ENCODE results near the gene ZBTB40. TPM values are rescaled to one million over a fixed set of nuclear protein-coding genes. Genes with fewer than 3 reads are reported as not detected.

ZBTB40 gene, protein sequence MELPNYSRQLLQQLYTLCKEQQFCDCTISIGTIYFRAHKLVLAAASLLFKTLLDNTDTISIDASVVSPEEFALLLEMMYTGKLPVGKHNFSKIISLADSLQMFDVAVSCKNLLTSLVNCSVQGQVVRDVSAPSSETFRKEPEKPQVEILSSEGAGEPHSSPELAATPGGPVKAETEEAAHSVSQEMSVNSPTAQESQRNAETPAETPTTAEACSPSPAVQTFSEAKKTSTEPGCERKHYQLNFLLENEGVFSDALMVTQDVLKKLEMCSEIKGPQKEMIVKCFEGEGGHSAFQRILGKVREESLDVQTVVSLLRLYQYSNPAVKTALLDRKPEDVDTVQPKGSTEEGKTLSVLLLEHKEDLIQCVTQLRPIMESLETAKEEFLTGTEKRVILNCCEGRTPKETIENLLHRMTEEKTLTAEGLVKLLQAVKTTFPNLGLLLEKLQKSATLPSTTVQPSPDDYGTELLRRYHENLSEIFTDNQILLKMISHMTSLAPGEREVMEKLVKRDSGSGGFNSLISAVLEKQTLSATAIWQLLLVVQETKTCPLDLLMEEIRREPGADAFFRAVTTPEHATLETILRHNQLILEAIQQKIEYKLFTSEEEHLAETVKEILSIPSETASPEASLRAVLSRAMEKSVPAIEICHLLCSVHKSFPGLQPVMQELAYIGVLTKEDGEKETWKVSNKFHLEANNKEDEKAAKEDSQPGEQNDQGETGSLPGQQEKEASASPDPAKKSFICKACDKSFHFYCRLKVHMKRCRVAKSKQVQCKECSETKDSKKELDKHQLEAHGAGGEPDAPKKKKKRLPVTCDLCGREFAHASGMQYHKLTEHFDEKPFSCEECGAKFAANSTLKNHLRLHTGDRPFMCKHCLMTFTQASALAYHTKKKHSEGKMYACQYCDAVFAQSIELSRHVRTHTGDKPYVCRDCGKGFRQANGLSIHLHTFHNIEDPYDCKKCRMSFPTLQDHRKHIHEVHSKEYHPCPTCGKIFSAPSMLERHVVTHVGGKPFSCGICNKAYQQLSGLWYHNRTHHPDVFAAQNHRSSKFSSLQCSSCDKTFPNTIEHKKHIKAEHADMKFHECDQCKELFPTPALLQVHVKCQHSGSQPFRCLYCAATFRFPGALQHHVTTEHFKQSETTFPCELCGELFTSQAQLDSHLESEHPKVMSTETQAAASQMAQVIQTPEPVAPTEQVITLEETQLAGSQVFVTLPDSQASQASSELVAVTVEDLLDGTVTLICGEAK
- 10 to 100 TPM; 17.0 to 24.3 (median 19.5) TPM for polyA plus RNA-seq (ENCODE audit: insufficient read length in 4 of 4)

DNA sequence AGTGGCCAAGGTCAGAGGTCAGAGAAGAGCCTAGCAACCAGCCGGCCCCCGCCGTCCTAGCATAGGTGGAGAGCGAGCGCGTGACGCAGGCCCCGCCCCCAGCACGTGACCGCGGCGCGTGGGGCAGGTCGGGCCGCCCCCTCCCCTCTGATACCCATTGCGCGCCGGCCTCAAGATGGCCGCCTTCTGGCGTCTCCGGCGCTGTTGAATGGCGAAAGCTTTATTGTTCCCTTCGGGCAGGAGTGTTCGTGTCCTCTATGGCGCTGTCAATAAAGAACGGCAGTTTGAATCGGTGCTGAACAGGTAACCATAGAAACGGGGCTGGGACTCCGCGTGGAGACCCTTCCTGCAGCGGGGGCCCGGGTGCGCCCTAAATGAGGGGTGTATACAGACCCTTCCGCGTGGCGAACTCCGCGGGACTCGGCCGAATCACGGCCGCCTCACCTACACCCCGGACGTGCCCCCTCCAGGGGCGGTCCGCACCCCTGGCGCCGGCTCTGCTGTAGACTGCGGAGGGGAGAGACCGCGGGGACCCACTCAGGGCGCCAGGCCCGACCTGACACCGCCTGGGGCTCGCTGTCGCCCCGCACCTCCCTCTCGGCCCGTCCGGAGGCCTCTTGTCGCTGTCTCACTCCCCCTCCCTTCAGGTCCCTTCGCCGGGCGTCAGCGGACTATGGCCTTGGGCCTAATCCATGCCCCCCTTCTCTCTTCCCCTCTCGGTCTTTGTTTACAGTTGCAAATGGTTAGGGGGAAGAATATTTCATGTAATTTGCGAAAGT lies at the start of gene ZBTB40:
ZBTB40 (plus strand) TSS at position 150 of the 779 bp plus-strand sequence. CDS start 38,098 bp downstream, outside the sequence.
- peak; percentile 92 to 97 (median 92) for DNase-seq (ENCODE audit: low read depth in 4 of 4, low spot score in 2 of 4)

DNA sequence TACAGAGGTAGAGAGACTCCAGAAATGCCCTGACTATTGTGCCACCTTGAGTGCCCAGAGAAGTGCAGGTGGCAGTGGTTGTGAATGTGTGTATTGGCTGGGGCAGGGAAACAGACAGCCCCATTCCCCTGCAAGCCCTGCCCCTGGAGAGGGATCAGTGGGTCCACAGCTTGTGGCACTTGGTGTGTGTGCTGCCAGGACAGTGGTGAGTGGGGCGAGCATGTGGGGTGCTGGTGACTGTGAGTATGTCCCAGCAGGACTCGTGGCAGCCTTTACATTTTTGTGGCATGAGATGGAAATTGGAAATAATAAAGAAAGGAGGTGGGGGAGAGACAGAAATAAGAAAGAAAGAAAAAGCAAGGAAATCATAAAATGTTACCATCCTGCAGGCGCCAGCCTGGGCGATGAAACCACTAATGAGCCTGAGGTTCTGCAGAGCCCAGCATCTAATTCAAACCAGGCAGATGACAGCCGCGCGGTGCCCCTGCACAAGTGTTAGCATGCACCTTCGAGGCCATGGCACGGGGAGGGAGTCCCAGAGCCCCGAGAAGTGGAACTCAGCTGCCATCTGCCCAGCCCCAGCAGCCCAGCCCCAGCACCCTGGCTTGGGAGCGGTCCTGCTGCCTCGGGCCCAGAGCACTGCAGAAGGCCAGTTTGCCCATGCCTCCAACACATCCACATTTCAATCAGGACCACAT lies 49.1 kb upstream of the ZBTB40 start:
- DNase-seq (ENCODE audit: low read depth in 4 of 4, low spot score in 2 of 4) = no peak

DNA sequence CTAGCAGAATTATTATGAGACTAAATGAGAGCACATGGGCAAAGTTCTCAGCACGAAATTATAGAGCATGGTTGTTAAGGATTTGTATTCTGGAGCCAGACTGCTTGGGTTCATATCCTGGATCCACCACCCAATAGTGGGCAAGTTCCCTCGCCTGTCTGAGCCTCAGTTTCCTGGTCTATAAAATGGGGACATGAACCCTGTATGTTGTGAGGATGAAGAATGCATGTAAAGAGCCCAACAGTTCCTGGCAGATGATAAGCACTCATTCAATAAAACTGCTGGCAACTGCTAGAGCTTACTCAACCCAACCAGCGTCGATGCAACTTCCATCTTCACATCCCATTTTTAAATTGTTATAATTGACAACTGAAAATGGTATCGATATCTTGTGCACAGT lies 47.2 kb upstream of the ZBTB40 start:
- no peak for DNase-seq (ENCODE audit: low read depth in 4 of 4, low spot score in 2 of 4)

DNA sequence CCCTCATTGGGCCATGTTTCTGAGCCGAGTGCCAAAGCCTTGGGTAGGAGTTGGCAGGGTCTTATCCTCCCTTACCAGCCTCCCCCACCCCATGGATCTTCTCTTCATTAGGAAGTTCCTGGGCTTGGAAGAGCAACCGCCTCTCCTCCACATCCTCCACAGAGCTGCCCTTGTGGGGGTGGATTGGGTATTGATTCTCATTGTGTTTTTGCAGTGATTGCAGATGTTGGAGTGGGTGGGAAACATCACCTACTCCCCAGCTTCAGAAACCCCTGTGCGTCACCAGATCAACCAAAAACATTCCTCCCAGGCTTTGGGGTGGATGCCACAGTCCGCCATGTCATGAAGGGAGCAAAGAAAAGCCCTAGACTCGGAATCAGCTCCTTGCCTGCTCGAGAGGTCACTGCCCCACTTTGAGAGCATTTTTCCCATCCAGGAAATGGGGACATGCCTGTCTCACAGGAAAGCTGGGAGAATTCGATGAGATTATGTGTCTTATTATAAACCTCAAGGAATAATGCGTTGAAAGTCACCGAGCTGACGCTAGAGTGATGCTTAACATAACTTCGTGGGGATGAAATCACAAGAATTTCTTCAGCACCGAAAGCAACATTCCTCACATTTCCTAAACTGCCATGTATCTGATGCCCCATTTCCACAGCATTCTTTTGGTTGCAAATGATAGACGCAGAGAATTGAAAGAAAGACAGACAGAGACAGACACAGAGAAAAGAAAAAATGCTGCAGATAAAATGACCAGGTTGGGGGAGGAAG lies 44.7 kb upstream of the ZBTB40 start:
- no peak for DNase-seq (ENCODE audit: low read depth in 4 of 4, low spot score in 2 of 4)

DNA sequence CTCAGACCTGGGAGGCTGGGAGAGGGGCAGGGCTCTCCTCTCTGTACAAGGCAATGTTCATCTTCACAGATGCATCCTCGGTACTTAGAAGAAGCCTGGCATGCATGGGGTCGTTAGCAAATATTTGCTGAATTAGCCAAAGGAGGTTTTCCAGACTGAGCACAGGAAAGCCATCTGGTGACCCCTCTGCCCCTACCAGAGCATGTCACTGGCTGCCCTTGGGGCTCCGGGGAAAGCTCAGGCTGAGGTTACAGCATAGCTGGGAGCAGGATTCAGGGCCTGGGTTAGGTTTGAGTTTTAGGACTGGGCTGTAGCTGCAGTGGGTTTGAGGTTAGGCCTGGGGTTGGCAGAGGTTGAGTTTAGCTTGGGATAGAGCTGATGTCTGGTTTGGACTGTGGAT lies 43.4 kb upstream of the ZBTB40 start:
- no peak for DNase-seq (ENCODE audit: low read depth in 4 of 4, low spot score in 2 of 4)

DNA sequence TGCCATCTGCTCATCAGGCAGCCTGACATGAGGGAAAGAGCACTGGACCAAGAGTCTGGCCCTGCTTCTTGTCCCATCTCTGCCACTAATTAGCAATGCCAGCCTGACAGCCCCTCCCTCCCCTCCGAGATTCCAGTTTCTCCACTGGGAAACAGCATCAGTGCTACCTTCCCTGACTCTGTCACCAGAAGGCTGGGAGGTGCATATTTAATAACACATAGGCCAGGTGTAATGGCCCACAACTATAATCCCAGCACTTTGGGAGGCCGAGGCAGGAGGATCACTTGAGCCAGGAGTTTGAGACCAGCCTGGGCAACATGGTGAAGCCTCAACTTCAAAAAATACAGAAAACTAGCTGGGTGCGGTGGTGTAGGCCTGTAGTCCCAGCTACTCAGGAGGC lies 41.2 kb upstream of the ZBTB40 start:
- no peak for DNase-seq (ENCODE audit: low read depth in 4 of 4, low spot score in 2 of 4)

DNA sequence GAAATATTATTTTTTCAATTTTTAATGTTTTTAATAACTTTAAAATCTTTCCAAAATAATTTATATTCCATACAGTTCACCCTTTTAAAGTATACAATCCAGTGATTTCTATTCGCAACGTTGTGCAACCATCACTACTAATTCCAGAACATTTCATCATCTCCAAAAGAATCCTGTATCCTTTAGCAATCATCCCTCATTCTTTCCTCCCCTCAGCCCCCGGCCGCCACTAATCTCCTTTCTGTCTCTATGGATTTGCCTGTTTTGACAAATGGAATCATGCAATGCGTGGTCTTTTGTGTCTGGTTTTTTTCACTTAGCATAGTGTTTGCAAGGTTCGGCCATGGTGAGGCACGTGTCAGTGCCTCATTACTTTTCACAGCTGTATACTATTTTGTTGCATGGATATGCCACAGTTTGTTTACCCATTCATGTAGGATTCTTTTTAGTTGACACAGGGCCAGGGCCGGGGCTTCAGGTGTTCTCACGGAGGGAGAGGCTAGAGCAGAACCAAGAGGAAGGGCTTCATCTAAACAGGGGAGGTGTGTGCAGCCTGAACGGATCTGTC lies 40.6 kb upstream of the ZBTB40 start:
- no peak for DNase-seq (ENCODE audit: low read depth in 4 of 4, low spot score in 2 of 4)

DNA sequence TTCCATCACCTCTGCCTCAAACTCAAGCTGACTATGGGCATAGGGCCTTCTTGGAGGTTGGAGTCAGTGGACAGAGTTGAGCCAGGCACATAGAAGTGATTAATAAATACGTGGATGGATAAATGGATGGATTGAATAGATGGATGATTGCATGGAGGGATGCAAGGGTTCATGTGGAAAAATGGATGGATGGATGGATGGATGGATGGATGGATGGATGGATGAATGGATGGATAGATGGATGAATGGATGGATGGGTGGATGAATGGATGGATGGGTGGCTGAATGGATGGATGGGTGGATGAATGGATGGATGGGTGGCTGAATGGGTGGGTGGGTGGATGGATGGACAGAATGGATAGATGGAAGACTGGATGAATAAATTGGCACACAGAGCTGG lies 40.1 kb upstream of the ZBTB40 start:
- no peak for DNase-seq (ENCODE audit: low read depth in 4 of 4, low spot score in 2 of 4)

DNA sequence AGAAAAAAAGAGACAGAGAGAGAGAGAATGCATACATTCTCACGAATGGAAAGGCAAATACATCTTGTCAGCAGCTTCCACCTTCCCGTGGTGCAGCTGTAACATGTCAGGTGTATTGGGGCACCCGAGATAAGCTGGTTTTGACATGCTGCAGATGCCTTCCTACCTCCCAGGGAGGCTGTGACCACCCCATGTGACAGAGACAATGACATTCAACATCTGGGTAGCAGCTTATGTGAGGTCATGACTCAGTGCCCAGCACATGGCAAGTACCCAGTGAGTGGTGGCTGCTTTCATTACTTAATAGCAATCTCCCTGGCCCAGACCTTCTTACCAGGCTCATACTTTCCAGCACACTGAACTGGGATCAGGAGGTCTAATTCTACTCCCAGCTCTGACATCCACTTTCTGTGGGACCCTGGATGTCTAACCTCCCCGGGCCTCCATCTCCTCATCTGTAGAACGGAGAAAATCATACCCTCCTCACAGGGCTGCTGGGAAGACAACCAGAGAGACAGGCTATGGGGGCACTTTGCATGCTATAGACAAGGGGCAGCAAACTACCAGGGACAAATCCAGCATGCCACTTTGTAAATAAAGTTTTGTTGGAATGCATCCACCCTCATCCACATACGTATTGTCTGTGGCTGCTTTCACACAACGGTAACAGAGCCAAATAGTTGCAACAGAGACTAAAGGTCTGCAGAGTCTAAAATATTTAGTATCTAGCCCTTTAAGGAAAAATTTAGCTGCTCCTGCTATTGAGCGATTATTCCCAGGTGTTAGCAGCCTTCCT lies 38.5 kb upstream of the ZBTB40 start:
- DNase-seq (ENCODE audit: low read depth in 4 of 4, low spot score in 2 of 4) = no peak

DNA sequence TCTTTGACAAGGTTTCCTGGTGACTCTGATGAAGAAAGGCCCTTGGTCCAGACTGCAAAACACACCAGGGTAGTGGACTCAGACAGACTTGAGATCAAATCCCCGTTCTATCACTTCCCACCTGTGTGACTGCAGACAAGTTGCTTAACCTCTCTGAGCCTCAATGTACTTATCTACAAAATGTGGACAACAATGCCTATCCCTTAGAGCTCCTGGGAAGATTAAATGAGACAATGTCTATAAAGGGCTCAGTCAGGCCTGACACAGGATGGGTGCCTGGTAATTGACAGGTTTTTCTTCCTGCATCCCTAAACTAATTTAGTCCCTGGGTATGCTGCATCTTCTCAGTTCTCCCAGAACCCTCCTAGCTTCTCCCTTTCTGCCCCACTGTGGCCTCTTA lies 37.9 kb upstream of the ZBTB40 start:
- no peak for DNase-seq (ENCODE audit: low read depth in 4 of 4, low spot score in 2 of 4)

DNA sequence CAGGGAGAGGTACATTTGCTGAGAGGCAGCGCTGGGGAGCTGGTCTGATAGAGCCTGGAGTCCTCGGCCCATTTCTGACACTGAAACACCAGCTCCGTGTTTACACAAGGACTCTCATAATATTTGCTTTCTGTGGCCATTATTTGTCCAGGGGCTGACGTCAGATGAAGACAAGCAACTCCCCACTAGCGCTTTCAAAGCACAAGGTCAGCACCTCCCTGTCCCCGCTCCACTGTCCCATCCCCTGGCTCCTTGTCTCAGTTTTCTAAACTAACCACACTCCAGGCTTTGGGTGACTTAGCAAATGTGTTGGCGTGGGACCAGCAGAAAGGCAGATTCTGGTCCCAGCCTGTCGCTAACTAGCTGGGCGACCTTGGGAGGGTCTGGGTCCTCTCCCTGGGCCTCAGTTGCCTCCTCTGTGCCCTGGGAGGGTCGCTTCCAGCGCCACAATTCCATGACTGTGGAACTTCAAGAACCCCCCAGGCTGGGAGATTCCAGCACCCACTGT lies 37.4 kb upstream of the ZBTB40 start:
- no peak for DNase-seq (ENCODE audit: low read depth in 4 of 4, low spot score in 2 of 4)

DNA sequence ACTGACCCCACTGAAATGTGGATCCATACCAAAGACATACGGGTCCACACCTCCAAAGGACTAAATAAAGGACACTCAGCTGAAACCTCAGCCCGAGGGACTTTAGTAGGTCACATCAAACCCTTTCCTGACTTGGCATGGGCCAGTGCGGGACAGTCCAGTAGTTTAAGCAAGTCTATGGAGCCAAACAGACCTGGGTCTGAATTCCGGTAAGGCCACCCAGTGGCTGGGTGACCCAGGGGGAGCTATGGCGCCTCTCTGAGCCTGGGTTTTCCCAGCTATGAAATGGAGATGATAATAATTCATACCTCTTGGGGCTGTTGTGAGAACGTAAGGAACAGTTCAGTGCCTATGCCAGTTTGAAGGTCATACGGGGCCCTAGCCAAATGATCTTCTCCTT lies 36.2 kb upstream of the ZBTB40 start:
- DNase-seq (ENCODE audit: low read depth in 4 of 4, low spot score in 2 of 4) = no peak

DNA sequence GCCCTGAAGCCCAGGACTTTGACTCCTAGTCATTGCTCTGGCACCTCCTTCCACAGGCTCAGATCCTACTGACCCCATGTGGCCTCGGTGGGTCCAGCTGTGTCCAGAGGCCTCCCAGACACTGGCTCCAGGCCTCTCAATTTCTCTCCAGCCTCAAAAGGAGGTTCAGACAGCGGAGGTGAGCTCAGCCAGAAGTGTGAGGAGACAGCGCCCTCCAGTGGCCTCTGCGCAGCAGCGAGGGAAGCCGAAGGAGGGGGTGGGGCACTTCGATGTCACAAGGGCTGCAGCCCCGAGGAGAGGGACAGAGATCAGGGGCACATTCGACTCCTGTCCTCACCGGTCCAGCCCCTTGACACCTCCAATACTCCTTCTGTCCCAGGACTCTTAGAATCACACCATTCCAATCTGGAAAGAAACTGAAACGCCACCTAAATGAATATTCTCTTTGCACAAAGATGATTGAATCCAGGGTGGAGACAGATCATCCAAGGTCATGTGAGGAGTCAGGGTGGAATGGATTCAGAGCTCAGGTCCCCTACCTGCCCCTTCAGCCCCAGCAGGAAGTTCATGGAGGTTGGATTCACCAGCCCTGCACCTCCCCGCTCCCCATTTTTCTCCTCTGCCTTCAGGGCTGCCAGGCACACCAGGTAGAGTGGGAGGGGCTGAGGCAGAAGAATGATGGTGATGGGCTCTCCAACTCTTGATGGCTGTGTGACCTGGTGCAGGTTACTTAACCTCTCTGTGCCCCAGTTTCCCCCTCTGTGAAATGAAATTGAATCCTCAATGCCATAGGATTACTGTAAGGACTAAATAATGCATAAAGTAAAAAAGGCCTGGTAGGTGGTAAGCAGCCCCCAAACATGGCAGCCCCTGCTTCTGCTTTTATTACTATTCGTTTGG lies 34.8 kb upstream of the ZBTB40 start:
- peak; percentile 61 to 79 (median 68) for DNase-seq (ENCODE audit: low read depth in 4 of 4, low spot score in 2 of 4)

DNA sequence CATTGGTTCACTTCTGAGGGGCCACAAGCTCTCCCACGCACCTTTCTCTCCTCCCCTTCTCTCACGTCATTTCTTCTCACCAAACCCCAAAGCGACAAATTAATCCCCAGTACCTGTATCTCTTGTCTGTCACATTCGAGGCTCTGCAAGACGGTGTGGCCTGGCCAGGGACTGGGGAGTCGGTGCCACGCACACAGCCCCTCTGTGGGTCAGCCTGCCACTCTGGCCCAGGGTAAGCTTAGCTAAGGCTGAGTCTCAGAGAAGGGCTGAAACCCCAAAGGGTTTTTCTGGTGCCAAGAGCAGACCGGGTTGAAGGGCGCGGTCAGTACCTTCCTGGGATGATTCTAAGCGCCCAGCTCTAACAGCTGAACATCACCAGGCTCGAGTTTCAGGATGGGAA lies 34.2 kb upstream of the ZBTB40 start:
- no peak for DNase-seq (ENCODE audit: low read depth in 4 of 4, low spot score in 2 of 4)

DNA sequence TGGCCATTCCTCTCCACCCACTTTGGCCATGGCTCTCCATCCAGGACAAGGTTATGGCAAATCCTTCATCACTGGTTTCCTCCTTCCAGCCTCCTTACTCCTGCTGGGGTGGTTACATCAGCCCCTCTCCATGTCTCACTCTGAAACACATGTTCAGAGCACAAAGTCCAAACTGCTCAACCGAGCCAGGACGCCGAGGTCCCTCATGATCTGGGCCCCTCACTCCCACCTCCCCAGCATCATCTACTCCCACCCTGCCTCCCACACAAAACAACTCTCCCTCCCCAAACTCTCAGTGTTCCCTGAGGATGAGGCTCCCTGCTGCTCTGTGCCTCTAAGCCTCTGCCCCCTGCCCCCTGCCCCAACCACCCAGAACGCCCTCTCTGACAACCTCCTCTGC lies 33.3 kb upstream of the ZBTB40 start:
- no peak for DNase-seq (ENCODE audit: low read depth in 4 of 4, low spot score in 2 of 4)

DNA sequence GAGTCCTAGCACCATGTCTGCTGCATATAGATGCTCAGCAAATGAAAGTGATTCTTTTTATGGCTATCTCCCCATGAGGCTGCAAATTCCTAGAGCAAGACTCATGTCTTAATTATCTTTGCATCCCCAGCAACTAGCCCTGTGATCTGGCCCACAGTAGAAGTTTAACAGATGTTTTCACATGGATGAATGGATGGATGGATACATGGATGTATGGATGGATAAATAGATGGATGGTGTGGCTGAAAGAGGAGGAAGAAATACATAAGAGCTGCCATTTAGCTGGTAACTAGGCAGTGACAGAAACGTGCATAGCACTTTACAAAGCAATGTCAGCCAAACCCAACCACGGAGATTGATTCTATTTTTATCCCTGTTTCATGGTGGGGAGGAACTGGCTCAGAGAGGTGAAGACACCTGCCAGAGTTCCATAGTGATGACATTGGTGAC lies 32.7 kb upstream of the ZBTB40 start:
- DNase-seq (ENCODE audit: low read depth in 4 of 4, low spot score in 2 of 4) = no peak
